ENCODE measurements around the gene BRPF3.

The BRPF3 gene

DNA sequence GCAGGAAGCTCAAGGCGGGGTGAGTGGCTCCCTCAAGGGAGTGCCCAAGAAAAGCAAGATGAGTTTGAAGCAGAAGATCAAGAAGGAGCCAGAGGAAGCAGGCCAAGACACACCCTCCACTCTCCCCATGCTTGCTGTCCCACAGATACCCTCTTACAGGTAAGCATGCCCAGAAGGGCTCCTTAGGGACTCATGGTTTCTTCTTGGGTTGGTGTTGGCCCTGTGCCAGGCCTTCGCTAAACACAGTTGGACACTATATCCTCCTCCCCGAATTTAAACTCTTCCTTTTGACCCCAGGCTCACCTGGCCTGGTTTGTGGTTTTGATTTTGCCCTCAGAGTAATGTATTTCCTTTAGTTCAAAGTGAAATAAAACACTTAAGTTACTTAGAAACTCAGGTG is 5.1 kb downstream of the BRPF3 start:
- no peak overlapping the region for H2BK15ac ChIP-seq (replicated peaks; ENCODE audit: low read depth)
- H3K18ac ChIP-seq (ENCODE audit: low read length): no peak overlapping the region
- WGBS (ENCODE audit: extremely low coverage, insufficient coverage, low lambda C conversion rate): no CpG with 5 or more reads among the region's 3 CpGs
- peaks cover 44% of the 10 kb centered on the region for H3K79me2 ChIP-seq (ENCODE audit: control insufficient read depth, insufficient read depth, low read length)
- H3K23ac ChIP-seq (ENCODE audit: low read length): no peak overlapping the region
- no peak overlapping the region for H4K8ac ChIP-seq (ENCODE audit: low read depth, low read length)
- no peak for DNase-seq
- no peak overlapping the region for H3K4ac ChIP-seq (ENCODE audit: low read depth, low read length)
- no peak overlapping the region for H2AK5ac ChIP-seq (ENCODE audit: low read length)
- no peak overlapping the region for H3K27ac ChIP-seq (ENCODE audit: low read depth, low read length)
- no peak overlapping the region for H3K9ac ChIP-seq (ENCODE audit: low read length)
- peaks cover 50% of the 10 kb centered on the region for H3K79me1 ChIP-seq (ENCODE audit: low read length)
- H2BK5ac ChIP-seq (ENCODE audit: low read length): no peak overlapping the region
- no peak overlapping the region for H3K4me3 ChIP-seq (ENCODE audit: low read length)
- H4K5ac ChIP-seq (ENCODE audit: low read length): no peak overlapping the region
- no peak overlapping the region for H3K56ac ChIP-seq (ENCODE audit: low read length)
- no peak overlapping the region for H3K4me2 ChIP-seq (ENCODE audit: low read length)
- H3K36me3 ChIP-seq (ENCODE audit: control insufficient read depth, insufficient read depth, low read length): peaks cover 14% of the 10 kb centered on the region
- H3K27me3 ChIP-seq (ENCODE audit: insufficient read depth, low read length, poor library complexity): no peaks in the 10 kb centered on the region
- H2BK120ac ChIP-seq (ENCODE audit: low read depth, low read length): no peak overlapping the region
- peaks cover 2% of the 10 kb centered on the region for H3K4me1 ChIP-seq (ENCODE audit: control insufficient read depth, low read depth, low read length)

DNA sequence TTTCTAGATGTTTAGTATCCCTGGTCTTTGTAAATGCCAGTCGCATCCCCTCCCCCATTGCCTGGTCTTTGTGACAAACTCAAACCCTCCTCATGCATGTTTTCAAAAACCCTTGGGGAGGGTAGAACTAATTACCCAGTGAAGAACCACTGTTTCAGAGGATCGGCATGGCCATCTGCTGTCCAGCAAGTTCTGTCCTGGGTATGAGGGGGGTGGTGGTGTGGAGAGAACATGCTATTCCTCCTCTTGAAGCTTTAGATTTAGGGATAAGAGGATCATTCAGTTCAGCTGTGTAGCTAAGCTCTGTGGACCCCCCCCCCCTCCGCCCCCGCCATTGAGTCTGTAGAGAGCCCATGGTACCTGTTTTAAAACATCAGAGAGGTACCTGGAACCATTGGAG is 5.6 kb downstream of the BRPF3 start:
- Histone ChIP-seq H3K9ac (ENCODE audit: low read length) (no peak overlapping the region), H3K27me3 (ENCODE audit: insufficient read depth, low read length, poor library complexity) (no peaks in the 10 kb centered on the region), H4K8ac (ENCODE audit: low read depth, low read length) (no peak overlapping the region), H3K4me2 (ENCODE audit: low read length) (no peak overlapping the region), H3K23ac (ENCODE audit: low read length) (no peak overlapping the region), H3K27ac (ENCODE audit: low read depth, low read length) (no peak overlapping the region), H3K4me1 (ENCODE audit: control insufficient read depth, low read depth, low read length) (peaks cover 2% of the 10 kb centered on the region), H3K79me2 (ENCODE audit: control insufficient read depth, insufficient read depth, low read length) (peaks cover 44% of the 10 kb centered on the region), H2BK15ac (replicated peaks; ENCODE audit: low read depth) (no peak overlapping the region), H3K4me3 (ENCODE audit: low read length) (no peak overlapping the region), H3K18ac (ENCODE audit: low read length) (no peak overlapping the region), H2AK5ac (ENCODE audit: low read length) (no peak overlapping the region), H4K5ac (ENCODE audit: low read length) (no peak overlapping the region), H3K79me1 (ENCODE audit: low read length) (peaks cover 51% of the 10 kb centered on the region), H3K36me3 (ENCODE audit: control insufficient read depth, insufficient read depth, low read length) (peaks cover 16% of the 10 kb centered on the region), H2BK120ac (ENCODE audit: low read depth, low read length) (no peak overlapping the region), H3K56ac (ENCODE audit: low read length) (no peak overlapping the region), H2BK5ac (ENCODE audit: low read length) (no peak overlapping the region), H3K4ac (ENCODE audit: low read depth, low read length) (no peak overlapping the region)
- no peak for DNase-seq
- no CpG with 5 or more reads among the region's 4 CpGs for WGBS (ENCODE audit: extremely low coverage, insufficient coverage, low lambda C conversion rate)

DNA sequence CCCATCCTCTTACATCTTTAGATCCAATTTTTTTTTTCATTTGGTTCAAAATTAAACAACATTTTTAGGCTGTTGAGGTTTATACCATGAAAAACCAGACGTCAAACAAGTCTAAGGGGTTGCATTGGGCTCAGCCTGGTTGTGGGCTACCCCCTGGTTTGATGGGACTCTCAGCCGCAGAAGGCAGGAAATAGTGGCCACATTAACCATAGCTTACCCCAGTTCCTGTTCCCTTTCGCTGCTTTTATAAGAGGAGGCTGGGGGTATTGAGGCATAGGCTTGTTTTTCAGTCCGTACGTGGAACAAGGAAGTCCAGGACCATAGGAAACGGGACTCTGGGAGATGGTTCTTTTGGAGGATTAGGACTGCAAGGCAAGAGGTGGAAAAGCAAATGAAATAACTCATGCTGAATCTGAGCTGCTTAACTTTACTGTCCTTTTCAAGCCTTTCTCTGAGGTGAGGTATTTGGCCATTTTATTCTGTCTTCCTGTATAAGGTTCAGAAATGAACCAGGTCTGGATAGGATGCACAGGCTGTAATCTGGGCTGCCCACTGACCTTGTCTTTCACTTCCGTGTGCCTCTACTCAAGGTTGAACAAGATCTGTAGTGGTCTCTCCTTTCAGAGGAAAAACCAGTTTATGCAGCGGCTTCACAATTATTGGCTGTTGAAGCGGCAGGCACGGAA is 7.7 kb downstream of the BRPF3 start:
- Histone ChIP-seq H3K27me3 (ENCODE audit: insufficient read depth, low read length, poor library complexity) (no peaks in the 10 kb centered on the region), H3K79me1 (ENCODE audit: low read length) (peaks cover 43% of the 10 kb centered on the region), H3K4me3 (ENCODE audit: low read length) (no peak overlapping the region), H3K27ac (ENCODE audit: low read depth, low read length) (no peak overlapping the region), H4K5ac (ENCODE audit: low read length) (no peak overlapping the region), H3K36me3 (ENCODE audit: control insufficient read depth, insufficient read depth, low read length) (peaks cover 27% of the 10 kb centered on the region), H2AK5ac (ENCODE audit: low read length) (no peak overlapping the region), H2BK5ac (ENCODE audit: low read length) (no peak overlapping the region), H3K56ac (ENCODE audit: low read length) (no peak overlapping the region), H2BK15ac (replicated peaks; ENCODE audit: low read depth) (no peak overlapping the region), H3K4me2 (ENCODE audit: low read length) (no peak overlapping the region), H3K79me2 (ENCODE audit: control insufficient read depth, insufficient read depth, low read length) (peaks cover 29% of the 10 kb centered on the region), H3K4me1 (ENCODE audit: control insufficient read depth, low read depth, low read length) (no peaks in the 10 kb centered on the region), H4K8ac (ENCODE audit: low read depth, low read length) (no peak overlapping the region), H3K23ac (ENCODE audit: low read length) (no peak overlapping the region), H3K4ac (ENCODE audit: low read depth, low read length) (no peak overlapping the region), H2BK120ac (ENCODE audit: low read depth, low read length) (no peak overlapping the region), H3K18ac (ENCODE audit: low read length) (no peak overlapping the region), H3K9ac (ENCODE audit: low read length) (no peak overlapping the region)
- no peak for DNase-seq
- WGBS (ENCODE audit: extremely low coverage, insufficient coverage, low lambda C conversion rate): no CpG with 5 or more reads among the region's 10 CpGs

DNA sequence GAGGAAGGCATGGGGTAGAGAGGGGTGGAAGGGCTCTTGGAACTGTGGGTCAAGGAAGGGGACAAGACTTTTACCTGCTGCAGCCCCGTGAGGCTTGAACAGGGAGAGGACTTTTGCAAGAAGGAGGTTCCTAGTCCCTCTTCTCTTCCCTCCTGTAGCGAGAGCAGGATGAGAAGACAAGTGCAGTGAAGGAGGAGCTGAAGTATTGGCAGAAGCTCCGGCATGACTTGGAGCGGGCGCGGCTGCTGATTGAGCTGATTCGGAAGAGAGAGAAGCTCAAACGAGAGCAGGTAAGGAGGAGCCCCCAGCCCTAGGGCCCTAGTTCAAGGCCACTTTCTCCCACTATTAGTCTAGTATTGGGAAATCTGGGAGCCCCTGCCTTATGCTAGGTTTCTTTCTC is 10.6 kb downstream of the BRPF3 start:
- Histone ChIP-seq H2BK5ac (ENCODE audit: low read length) (no peak overlapping the region), H3K27me3 (ENCODE audit: insufficient read depth, low read length, poor library complexity) (no peaks in the 10 kb centered on the region), H3K4me3 (ENCODE audit: low read length) (no peak overlapping the region), H2BK15ac (replicated peaks; ENCODE audit: low read depth) (no peak overlapping the region), H3K27ac (ENCODE audit: low read depth, low read length) (no peak overlapping the region), H3K79me1 (ENCODE audit: low read length) (peaks cover 17% of the 10 kb centered on the region), H4K8ac (ENCODE audit: low read depth, low read length) (no peak overlapping the region), H2AK5ac (ENCODE audit: low read length) (no peak overlapping the region), H3K36me3 (ENCODE audit: control insufficient read depth, insufficient read depth, low read length) (peaks cover 28% of the 10 kb centered on the region), H3K4me1 (ENCODE audit: control insufficient read depth, low read depth, low read length) (no peaks in the 10 kb centered on the region), H3K79me2 (ENCODE audit: control insufficient read depth, insufficient read depth, low read length) (peaks cover 4% of the 10 kb centered on the region), H2BK120ac (ENCODE audit: low read depth, low read length) (no peak overlapping the region), H3K56ac (ENCODE audit: low read length) (no peak overlapping the region), H3K4ac (ENCODE audit: low read depth, low read length) (no peak overlapping the region), H3K23ac (ENCODE audit: low read length) (no peak overlapping the region), H3K9ac (ENCODE audit: low read length) (no peak overlapping the region), H3K4me2 (ENCODE audit: low read length) (no peak overlapping the region), H3K18ac (ENCODE audit: low read length) (no peak overlapping the region), H4K5ac (ENCODE audit: low read length) (no peak overlapping the region)
- no CpG with 5 or more reads among the region's 8 CpGs for WGBS (ENCODE audit: extremely low coverage, insufficient coverage, low lambda C conversion rate)
- no peak for DNase-seq

DNA sequence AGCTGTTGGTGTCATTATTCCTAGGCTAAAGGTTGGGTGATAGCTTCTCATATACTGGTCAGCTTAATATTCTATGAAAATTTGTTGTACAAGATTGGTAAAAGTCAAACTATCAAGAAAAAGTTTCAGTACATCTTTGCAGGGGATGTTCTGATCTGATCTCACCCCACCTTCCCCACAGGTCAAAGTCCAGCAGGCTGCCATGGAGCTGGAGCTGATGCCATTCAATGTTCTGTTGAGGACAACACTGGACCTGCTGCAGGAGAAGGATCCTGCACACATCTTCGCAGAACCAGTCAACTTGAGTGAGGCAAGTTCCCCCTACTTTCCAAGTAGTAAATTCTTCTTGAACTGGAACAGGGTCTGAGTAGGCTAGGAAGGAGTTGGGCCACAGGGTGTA is 13.1 kb downstream of the BRPF3 start:
- Histone ChIP-seq H3K18ac (ENCODE audit: low read length) (no peak overlapping the region), H2BK5ac (ENCODE audit: low read length) (no peak overlapping the region), H3K79me1 (ENCODE audit: low read length) (peaks cover 8% of the 10 kb centered on the region), H3K27me3 (ENCODE audit: insufficient read depth, low read length, poor library complexity) (no peaks in the 10 kb centered on the region), H3K4me3 (ENCODE audit: low read length) (no peak overlapping the region), H3K4me2 (ENCODE audit: low read length) (no peak overlapping the region), H2AK5ac (ENCODE audit: low read length) (no peak overlapping the region), H3K36me3 (ENCODE audit: control insufficient read depth, insufficient read depth, low read length) (peaks cover 33% of the 10 kb centered on the region), H4K8ac (ENCODE audit: low read depth, low read length) (no peak overlapping the region), H3K23ac (ENCODE audit: low read length) (no peak overlapping the region), H3K79me2 (ENCODE audit: control insufficient read depth, insufficient read depth, low read length) (peaks cover 2% of the 10 kb centered on the region), H3K4me1 (ENCODE audit: control insufficient read depth, low read depth, low read length) (no peaks in the 10 kb centered on the region), H2BK15ac (replicated peaks; ENCODE audit: low read depth) (no peak overlapping the region), H4K5ac (ENCODE audit: low read length) (no peak overlapping the region), H2BK120ac (ENCODE audit: low read depth, low read length) (no peak overlapping the region), H3K4ac (ENCODE audit: low read depth, low read length) (no peak overlapping the region), H3K9ac (ENCODE audit: low read length) (no peak overlapping the region), H3K56ac (ENCODE audit: low read length) (no peak overlapping the region), H3K27ac (ENCODE audit: low read depth, low read length) (no peak overlapping the region)
- WGBS (ENCODE audit: extremely low coverage, insufficient coverage, low lambda C conversion rate): no CpG with 5 or more reads among the region's 1 CpG
- no peak for DNase-seq

DNA sequence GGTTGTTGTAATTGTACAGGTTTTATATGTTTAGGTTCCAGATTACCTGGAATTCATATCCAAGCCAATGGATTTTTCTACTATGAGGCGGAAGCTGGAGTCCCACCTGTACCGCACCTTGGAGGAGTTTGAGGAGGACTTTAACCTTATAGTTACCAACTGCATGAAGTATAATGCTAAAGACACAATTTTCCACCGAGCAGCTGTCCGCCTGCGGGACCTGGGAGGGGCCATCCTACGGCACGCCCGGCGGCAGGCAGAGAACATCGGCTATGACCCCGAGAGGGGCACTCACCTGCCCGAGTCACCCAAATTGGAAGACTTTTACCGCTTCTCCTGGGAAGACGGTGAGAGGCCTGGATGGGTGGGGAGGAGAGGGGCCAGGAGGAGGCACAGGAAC is 13.6 kb downstream of the BRPF3 start:
- Histone ChIP-seq H3K36me3 (ENCODE audit: control insufficient read depth, insufficient read depth, low read length) (peaks cover 33% of the 10 kb centered on the region), H3K79me1 (ENCODE audit: low read length) (peaks cover 6% of the 10 kb centered on the region), H3K23ac (ENCODE audit: low read length) (no peak overlapping the region), H3K4ac (ENCODE audit: low read depth, low read length) (no peak overlapping the region), H3K4me3 (ENCODE audit: low read length) (no peak overlapping the region), H3K9ac (ENCODE audit: low read length) (no peak overlapping the region), H3K4me2 (ENCODE audit: low read length) (no peak overlapping the region), H3K79me2 (ENCODE audit: control insufficient read depth, insufficient read depth, low read length) (no peaks in the 10 kb centered on the region), H2AK5ac (ENCODE audit: low read length) (no peak overlapping the region), H3K27ac (ENCODE audit: low read depth, low read length) (no peak overlapping the region), H4K5ac (ENCODE audit: low read length) (no peak overlapping the region), H3K56ac (ENCODE audit: low read length) (no peak overlapping the region), H4K8ac (ENCODE audit: low read depth, low read length) (no peak overlapping the region), H3K18ac (ENCODE audit: low read length) (no peak overlapping the region), H2BK15ac (replicated peaks; ENCODE audit: low read depth) (no peak overlapping the region), H3K27me3 (ENCODE audit: insufficient read depth, low read length, poor library complexity) (no peaks in the 10 kb centered on the region), H2BK5ac (ENCODE audit: low read length) (no peak overlapping the region), H3K4me1 (ENCODE audit: control insufficient read depth, low read depth, low read length) (no peaks in the 10 kb centered on the region), H2BK120ac (ENCODE audit: low read depth, low read length) (no peak overlapping the region)
- WGBS (ENCODE audit: extremely low coverage, insufficient coverage, low lambda C conversion rate): no CpG with 5 or more reads among the region's 14 CpGs
- no peak for DNase-seq
